GM11168 (cell line): Measurements from ENCODE around the gene OR4M1.
"Not testable (repeated sequence)": the region's sequence is repeated elsewhere in the genome, so short reads cannot be mapped to it uniquely, and the experiment has no call there.

Experiments
- in situ Hi-C: fragments of 300-500 bp; cut with MboI; formaldehyde crosslinking; loops from one replicate; pipeline ENCODE4 v1.12.0; 2022; ENCODE audit warnings: low sequenced_read_pairs; ENCODE audit not compliant: unreplicated experiment

Gene OR4M1

DNA sequence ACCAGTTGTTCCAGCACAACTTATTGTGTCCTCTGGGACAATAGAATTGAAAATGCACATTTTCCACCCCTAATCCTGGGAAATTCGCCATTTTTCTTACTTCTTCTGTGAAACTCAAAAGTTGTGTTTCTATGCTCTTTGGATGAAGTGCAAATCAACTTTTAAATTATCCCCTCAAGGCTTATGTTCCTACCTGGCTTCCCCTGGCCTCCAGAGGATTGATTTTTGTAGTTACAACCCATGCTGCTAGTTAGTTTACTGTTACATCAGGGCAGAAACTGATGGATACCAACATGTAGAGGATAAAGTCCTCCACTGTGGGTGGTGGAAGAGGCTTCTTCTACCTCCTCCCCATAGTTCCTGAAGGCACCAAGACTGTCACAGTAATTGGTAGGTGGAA is at the start of gene OR4M1:
Gene OR4M1, plus strand, starts transcription at position 301 of the 400 bp plus-strand sequence. CDS start 6,819 bp downstream, outside the sequence.
- in situ Hi-C loops, result not testable (repeated sequence)

DNA sequence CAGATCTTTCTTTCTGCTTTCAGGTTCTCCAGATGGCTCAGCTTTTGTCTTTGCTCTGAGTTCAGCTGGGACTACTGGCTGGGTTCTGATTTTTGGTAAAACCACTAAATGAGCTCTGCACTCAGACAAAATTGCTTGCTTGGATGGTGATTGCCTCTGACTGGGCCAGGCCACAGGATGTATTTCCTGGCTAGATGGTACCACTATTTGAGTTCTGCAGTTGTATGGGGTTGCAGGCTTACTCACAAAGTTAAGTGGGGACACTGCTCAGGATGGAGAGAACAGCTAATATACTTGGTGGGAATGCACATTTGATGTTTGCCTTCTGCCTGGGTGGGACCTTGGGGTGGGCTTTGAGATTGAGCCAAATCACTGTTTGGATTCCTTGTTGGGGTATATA is 43.9 kb upstream of the OR4M1 start:
- in situ Hi-C loops, result no loop called here

- in situ Hi-C loops, result no loop called here
These were observed 43.5 kb upstream of the OR4M1 start for GRCh38 chr14:19729763-19730162.

GRCh38 chr14:19733893-19734292 is 39.4 kb upstream of the OR4M1 start:
- in situ Hi-C loops, result not testable (repeated sequence)

DNA sequence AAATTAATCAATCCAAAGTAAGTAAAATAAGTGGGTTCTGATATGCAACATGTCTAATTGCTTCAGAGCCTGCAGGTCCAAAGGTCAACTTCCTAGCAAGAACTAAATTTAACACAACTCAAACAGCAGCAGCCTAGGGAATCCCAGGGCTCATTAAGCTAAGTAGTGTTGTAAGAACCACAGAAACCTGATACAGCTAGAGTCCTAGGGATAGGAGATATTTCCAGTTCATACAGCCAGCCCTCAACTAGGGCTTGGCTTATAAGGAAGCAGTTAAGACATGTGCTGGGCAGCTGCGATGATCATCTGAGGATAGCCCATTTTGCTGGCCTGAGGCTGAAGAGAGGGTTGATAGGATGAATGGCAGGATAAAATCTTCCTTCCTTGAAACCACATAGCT is 30.0 kb upstream of the OR4M1 start, which contains the start of gene OR4Q3:
Gene OR4Q3, plus strand, starts transcription at position 316 of the 400 bp plus-strand sequence.
- in situ Hi-C loops, result no loop called here

DNA sequence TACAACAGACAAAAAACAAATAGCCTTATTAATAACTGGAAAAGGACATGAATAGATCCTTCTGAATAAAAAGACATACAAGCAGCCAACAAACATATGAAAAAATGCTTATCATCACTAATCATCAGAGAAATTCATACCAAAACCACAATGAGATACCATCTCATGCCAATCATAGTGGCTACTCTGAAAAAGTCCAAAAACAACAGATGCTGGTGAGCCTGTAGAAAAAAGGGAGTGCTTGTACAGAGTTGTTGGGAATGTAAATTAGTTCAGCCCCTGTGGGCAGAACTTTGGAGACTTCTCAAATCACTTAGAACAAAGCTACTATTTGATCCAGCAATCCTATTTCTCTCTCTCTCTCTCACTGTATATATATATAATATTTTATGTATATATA is 21.0 kb upstream of the OR4M1 start:
- in situ Hi-C loops, result not testable (repeated sequence)

- in situ Hi-C loops, result no loop called here
These were observed 19.1 kb upstream of the OR4M1 start for GRCh38 chr14:19754172-19754571.

DNA sequence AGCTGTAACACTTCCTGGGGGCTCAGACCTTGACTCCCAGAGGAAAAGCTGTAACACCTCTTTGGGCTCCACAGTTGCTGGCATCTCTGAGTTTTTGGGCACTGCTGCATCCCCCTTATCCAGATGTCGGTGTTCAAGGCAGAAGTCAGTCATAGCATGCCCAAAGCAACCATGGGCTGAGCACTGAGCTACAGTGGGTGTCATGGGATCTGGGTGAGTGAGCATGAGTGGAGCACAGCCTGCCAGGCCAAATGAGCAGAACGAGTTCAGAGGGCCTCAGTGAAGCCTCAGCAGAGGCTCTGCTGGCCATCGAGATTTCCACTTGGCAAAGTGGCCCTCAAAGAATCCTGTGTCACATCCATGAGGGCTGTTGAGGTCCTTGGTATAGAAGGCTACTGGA is 1.8 kb upstream of the OR4M1 start:
- in situ Hi-C loops, result not testable (repeated sequence)

DNA sequence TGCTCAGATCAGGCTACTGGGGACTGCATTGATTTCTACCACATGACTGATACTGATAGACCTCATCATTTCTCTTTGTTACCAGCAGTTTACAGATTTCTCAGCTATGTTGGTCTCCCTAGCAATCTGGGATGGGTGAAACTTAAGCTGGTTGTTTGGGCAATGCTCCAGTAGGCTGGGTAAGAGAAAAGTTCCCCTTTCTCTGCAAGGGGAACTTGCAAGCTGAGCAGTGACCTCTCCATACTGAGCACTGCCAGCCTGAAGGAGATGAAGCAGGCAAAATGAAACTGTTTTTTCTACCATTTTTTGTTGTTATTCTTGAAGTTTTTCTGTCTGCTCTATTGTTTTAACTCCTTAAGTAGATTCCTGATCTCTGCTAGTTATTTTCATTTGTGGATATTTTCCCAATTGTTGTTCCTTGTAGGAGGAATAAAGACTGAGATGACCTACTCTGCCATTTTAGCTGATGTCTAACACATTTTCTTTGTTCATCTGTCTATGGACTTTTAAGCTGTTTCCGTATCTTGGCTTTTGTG is 1.3 kb upstream of the OR4M1 start:
- in situ Hi-C loops, result no loop called here

- in situ Hi-C loops, result not testable (repeated sequence)
These were observed 850 bp upstream of the OR4M1 start for GRCh38 chr14:19772454-19772853.

DNA sequence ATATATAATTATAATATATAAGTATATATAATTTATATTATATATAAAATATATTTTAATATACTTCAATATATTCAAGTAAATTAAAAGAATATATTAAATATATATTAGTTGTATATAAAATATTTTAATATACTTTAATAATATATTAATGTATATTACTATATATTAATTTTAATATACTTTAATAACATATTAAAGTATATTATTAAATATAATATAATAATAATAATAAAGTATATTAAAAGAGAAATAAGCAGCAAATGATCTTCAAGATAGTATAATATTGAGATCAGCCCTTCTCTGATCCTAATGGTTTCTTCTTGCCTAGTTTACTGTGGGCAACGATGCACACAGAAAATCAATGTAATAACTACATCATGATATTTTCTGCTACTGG is 2.3 kb downstream of the OR4M1 start:
- in situ Hi-C loops, result no loop called here

DNA sequence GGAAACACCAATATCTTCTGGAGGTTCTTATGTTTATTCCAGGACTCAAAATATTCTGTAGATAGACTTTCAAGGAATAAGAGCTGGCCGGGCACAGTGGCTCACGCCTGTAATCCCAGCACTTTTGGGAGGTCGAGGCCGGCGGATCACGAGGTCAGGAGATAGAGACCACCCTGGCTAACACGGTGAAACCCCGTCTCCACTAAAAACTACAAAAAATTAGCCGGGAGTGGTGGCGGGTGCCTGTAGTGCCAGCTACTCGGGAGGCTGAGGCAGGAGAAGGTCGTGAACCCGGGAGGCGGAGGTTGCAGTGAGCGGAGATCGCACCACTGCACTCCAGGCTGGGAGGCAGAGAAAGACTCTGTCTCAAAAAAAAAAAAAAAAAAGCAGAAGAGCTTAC is 12.5 kb downstream of the OR4M1 start:
- in situ Hi-C loops, result not testable (repeated sequence)

DNA sequence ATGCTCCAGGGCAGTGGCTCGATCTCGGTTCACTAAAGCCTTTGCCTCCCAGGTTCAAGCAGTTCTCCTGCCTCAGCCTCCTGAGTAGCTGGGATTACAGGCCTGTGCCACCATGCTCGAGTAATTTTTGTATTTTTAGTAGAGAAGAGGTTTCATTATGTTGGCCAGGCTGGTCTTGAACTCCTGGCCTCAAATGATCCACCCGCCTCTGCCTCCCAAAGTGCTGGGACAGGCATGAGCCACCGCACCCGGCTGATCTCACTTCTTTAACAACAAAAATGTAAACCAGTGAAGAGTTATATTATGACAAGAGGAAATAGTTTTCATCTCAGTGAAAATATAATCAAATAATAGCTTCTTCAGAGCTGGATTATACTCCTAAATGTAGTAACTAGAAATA is 14.0 kb downstream of the OR4M1 start:
- in situ Hi-C loops, result not testable (repeated sequence)

GRCh38 chr14:19788150-19788549 is 14.8 kb downstream of the OR4M1 start:
- in situ Hi-C loops, result not testable (repeated sequence)

DNA sequence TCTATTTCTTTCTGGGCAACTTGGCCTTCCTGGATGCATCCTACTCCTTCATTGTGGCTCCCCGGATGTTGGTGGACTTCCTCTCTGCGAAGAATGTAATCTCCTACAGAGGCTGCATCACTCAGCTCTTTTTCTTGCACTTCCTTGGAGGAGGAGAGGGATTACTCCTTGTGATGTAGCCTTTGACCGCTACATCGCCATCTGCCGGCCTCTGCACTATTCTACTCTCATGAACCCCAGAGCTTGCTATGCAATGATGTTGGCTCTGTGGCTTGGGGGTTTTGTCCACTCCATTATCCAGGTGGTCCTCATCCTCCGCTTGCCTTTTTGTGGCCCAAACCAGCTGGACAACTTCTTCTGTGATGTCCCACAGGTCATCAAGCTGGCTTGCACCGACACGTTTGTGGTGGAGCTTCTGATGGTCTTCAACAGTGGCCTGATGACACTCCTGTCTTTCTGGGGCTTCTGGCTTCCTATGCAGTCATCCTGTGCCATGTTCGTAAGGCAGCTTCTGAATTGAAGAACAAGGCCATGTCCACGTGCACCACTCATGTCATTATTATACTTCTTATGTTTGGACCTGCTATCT is 23.3 kb downstream of the OR4M1 start:
- in situ Hi-C loops, result not testable (repeated sequence)

DNA sequence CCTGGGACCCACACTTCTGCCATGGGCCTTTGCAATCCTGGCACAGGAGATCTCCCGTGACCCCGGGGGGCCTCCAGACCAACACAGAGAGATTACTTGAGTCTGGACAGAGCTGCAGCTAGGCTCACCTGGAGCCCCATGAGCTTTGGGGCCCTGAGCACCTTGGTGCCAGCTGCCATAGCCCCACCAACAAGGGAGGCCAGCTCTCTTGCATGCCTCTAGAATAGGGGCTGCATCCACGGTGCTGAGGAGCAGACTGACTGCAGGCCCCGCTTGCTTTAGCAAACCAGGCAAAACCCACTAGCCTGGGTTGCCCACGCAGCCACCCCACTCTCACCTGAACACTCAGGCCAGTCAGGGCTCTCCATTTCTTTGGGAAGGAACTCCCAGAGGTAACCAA is 26.6 kb downstream of the OR4M1 start:
- in situ Hi-C loops, result no loop called here

- in situ Hi-C loops, result no loop called here
These were observed 27.2 kb downstream of the OR4M1 start for GRCh38 chr14:19800282-19801117.

DNA sequence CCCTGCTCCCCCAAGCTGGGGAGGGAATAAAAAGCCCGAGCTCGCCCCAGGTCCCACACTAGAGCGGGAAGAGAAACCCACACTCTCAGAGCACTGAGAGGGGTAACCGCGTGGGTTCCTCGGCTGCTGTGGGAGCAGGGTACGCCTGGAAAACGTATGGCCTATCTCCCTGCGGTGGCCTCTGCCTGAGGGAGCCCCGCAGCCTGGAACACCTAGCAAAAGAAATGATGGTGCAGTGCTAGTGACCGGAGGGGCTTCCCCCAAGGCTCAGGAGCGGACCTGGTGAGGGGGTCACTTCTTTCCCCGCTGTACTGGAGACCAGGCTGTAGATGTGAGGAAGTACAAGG is 27.8 kb downstream of the OR4M1 start:
- in situ Hi-C loops, result no loop called here

- in situ Hi-C loops, result not testable (repeated sequence)
These were observed 30.2 kb downstream of the OR4M1 start, which contains the start of gene OR4N2 for GRCh38 chr14:19803470-19803869. Gene OR4N2, plus strand, starts transcription at chr14:19803770. Its CDS starts 23,679 bp downstream, at chr14:19827449.

DNA sequence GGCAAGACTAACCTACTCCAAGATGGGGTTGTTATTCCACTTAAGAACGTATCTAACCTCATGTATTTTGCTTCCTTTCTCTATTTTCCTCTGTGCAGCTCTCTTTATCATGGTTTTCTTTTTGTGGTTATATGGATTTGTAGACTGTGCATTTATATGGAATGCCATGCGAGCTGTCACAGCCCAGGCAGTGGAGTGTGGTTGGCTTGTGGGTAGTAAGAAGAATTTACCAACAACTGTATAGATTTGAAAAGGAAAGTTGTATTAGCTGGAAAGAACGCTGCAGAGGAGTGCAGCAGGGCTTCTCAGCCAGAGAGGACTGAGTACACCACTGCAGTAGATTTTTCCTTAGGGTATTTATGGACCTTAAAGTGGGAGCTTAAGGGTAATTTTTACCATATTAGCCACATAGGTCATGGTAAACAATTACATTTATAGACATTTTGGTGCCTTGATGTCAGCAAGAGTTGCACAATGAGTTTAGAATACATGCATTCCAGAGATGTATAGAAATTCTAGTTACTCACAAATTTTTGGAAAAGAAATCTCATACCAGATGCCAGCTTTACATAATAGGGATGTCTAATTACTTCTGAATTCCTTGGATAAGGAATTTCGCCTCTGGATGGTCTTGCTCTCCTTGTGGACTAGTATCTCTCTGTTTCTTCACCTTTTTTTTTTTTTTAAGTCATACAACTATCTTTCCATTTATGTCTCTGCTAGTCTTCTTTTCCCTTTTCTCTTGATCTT is 40.0 kb downstream of the OR4M1 start:
- in situ Hi-C loops, result not testable (repeated sequence)

DNA sequence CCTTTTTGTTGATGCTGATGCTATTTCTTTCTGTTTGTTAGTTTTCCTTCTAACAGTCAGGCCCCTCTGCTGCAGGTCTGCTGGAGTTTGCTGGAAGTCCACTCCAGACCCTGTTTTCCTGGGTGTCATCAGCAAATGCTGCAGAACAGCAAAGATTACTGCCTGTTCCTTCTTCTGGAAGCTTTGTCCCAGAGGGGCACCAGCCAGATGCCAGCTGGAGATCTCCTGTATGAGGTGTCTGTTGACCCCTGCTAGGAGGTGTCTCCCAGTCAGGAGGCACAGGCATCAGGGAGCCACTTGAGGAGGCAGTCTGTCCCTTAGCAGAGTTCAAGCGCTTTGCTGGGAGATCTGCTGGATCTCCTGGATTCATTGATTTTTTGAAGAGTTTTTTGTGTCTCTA is 46.6 kb downstream of the OR4M1 start:
- in situ Hi-C loops, result not testable (repeated sequence)
